ENCODE measurements around the gene ST3GAL6.

DNA sequence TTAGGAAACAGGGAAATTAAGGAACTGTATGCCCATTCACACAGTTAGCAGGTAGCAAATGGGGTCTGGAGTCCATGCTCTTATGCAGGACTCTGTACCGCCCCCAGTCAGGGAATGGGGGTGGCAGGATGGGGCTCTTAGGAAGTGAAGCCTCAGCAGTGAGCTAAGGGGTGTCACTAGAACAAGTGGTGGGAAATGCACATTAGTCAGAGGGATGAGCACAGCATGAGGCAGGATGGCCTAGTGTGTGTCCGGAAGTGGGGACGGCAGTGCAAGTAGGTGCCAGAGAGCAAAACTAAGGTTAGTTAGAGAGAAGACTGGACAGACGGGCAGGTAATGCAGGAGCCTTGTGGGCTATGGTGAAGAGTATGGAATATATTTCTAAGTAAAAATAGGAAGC lies 60.7 kb downstream of the ST3GAL6 start:
- TF ChIP-seq POLR2A (IDR thresholded peaks at IDR 0.05): no peak
- TF ChIP-seq, protein P1, sequence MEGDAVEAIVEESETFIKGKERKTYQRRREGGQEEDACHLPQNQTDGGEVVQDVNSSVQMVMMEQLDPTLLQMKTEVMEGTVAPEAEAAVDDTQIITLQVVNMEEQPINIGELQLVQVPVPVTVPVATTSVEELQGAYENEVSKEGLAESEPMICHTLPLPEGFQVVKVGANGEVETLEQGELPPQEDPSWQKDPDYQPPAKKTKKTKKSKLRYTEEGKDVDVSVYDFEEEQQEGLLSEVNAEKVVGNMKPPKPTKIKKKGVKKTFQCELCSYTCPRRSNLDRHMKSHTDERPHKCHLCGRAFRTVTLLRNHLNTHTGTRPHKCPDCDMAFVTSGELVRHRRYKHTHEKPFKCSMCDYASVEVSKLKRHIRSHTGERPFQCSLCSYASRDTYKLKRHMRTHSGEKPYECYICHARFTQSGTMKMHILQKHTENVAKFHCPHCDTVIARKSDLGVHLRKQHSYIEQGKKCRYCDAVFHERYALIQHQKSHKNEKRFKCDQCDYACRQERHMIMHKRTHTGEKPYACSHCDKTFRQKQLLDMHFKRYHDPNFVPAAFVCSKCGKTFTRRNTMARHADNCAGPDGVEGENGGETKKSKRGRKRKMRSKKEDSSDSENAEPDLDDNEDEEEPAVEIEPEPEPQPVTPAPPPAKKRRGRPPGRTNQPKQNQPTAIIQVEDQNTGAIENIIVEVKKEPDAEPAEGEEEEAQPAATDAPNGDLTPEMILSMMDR (IDR thresholded peaks at IDR 0.05): no peak

Measured in Peyer's patch (tissue), 4 donors.